Stimulated activated CD8-positive, alpha-beta memory T cell treated with anti-CD3 and anti-CD28 coated beads, Interleukin-2, amount 100 ng/mL, for 1 hour (primary cell): ENCODE measurements around the gene ULK4.
"Not testable (repeated sequence)": the region's sequence is repeated elsewhere in the genome, so short reads cannot be mapped to it uniquely, and the experiment has no call there.

ENCODE experiments used
- DNase-seq, 2 donors: peaks; one replicate each; pipeline ENCODE4 v3.0.0-alpha.2; 2020; ENCODE audit warnings: low read depth in 2 of 2

Gene ULK4

GRCh38 chr3:41690766-41691563, 270.9 kb downstream of the ULK4 start:
- DNase-seq = no peak

- no peak for DNase-seq
These were observed 273.1 kb downstream of the ULK4 start for GRCh38 chr3:41688595-41689380.

- no peak for DNase-seq
These were observed 276.8 kb downstream of the ULK4 start for GRCh38 chr3:41684797-41685735.

DNA sequence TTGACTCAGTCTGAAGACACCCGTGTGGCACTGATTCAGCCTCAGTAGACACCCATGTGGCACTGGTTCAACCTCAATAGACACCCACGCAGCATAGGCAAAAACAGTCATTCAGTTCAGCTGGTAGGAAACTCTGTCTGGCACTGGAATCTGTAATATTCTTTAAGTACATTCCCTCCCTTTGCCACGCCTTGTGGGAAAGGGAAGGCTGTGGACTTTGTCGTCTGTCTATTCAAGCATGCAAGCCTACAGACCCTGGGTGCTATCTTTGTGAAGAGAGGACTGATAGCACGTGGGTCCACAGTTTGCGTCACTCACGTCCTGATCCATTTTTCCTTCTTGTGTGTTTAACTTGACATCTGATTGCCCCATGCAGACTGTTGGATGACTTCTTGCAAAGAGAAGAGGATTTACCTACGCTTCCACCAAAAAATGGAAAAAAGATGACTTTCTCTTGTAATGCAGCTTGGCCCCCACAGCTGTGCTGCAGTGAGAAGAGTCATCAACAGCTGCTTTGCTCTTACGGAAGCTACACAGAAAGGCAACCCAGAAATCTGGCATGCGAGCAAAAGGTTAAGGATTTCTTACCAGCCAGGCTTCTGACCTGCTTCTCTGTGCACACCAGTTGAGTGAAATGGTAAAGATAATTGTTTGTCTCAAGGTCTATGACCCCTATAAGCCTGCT, 278.1 kb downstream of the ULK4 start:
- DNase-seq = no peak

GRCh38 chr3:41682996-41683395, 278.9 kb downstream of the ULK4 start:
- DNase-seq = no peak

GRCh38 chr3:41682382-41682781, 279.5 kb downstream of the ULK4 start:
- no peak for DNase-seq

DNA sequence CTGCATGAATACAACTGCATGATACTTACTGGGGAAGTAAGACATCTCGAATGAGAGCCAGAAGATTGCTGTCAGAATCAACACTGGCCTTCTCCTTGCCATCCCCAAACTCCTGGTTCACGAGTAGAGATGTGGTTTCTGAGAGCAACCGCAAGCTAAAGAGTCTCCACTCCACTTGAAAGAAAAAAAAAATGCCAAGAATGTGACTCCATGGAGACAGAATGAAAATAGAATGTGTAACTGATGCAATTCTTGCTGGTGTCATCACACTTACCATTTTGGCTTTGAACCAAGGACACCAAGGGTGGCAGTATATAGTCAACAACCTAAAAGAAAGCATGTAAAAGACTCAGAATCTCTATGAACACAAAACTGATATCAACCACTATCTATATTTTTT, 280.4 kb downstream of the ULK4 start:
- DNase-seq = no peak

- DNase-seq = no peak
These were observed 282.5 kb downstream of the ULK4 start for GRCh38 chr3:41679374-41679773.

- DNase-seq = not testable (repeated sequence)
These were observed 286.8 kb downstream of the ULK4 start for GRCh38 chr3:41675102-41675501.

- DNase-seq = no peak
These were observed 287.5 kb downstream of the ULK4 start for GRCh38 chr3:41674449-41674848.

GRCh38 chr3:41673650-41674049, 288.3 kb downstream of the ULK4 start:
- DNase-seq = no peak

- DNase-seq = no peak
These were observed 293.5 kb downstream of the ULK4 start for GRCh38 chr3:41668379-41668778.

DNA sequence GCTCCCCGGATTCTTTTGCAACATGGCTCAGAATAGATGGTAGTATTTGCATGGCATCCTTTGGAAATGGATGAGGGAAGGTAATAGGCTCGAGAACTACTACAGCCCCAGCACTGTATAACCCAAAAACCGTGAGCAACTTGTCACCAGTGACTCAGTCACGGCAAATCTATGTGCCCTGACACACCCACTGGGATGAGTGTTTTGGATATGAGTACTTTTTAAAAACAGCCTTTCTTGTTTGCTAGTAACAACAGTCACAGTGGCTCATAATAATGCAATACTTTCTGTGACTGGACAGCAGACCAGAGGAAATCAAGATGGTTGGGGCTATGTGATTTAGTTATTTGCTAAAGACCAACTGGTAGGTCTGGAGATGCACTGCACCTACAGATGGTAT, 299.6 kb downstream of the ULK4 start:
- no peak for DNase-seq

- DNase-seq = no peak
These were observed 300.1 kb downstream of the ULK4 start for GRCh38 chr3:41661796-41662195.

DNA sequence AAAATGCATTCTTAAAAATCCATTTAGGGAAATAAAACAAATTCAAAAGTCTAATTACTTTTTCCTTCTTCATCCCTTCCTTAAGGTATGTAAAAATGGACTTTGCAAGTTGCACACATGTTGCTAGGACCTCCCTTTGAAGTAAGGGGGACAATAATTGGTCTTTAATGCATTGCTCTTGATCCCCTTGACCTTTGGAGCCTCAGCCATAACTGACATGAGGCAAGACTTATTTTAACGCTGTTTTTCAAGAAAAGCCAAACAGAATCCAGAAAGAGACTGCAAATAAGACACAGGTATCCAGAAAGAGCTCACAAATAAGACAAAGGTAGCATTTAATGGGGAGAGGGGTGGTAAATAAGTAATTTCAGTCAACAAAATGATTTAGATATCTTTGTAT, 301.4 kb downstream of the ULK4 start:
- DNase-seq = no peak

DNA sequence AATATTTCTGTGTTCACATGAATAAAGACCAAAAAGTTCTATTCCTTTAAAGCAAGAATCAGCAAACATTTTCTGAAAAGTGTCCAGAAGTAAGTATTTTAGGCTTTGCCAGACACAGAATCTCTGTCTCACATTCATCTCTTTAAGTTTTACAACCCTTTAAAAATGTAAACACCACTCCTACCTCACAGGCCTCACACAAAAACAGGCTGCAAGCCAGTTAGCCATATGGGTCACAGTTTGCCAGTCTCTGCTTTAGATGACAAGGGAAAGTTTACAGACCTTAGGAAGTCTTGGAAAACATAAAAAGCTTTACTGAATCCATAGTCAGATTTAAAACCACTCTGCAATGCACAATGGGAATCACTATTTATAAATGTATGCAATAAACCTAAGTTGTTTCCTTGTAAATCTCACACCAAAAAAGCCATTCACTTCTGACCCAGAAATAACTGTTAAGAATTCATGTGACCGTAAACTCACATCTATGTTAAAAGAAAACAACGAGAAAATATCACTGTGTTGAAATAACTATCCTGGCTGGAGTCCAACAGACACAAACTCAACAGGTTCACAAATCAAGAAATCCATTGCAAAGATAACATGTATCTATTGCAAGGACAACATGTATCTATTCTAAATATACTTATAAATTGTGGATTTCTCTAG, 308.2 kb downstream of the ULK4 start:
- DNase-seq = no peak

GRCh38 chr3:41652931-41653330, 309.0 kb downstream of the ULK4 start:
- no peak for DNase-seq

- no peak for DNase-seq
These were observed 309.4 kb downstream of the ULK4 start for GRCh38 chr3:41652506-41652905.

GRCh38 chr3:41651718-41652117, 310.2 kb downstream of the ULK4 start:
- no peak for DNase-seq

DNA sequence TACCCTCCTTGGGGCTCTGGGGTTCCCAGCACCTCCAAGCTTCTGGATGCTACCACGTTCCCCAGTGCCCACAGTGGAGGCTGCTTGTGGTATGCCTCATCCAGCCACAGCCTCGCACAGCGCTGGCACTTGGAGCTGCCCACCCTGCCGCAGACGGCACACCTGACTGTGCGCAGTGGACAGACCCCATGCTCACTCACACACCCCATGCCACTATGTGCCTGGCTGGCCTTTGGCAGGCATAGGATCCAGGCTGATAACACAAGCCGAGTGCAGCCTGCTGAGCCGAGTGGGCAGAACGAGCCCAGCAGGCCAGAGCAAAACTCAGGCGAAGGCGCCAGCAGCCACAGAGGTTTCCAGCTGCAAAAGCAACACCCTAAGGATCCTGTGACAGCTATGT, 311.5 kb downstream of the ULK4 start:
- DNase-seq = no peak
